LNCAP (cell line): ENCODE measurements around the gene MUC3A.

ENCODE experiments used
- TF ChIP-seq, protein P1 (sequence below): fragments of 450-650 bp; IDR thresholded peaks from 2 replicates; pipeline ENCODE4 v1.5.1; 2017; ENCODE audit warnings: mild to moderate bottlenecking

MUC3A gene

DNA sequence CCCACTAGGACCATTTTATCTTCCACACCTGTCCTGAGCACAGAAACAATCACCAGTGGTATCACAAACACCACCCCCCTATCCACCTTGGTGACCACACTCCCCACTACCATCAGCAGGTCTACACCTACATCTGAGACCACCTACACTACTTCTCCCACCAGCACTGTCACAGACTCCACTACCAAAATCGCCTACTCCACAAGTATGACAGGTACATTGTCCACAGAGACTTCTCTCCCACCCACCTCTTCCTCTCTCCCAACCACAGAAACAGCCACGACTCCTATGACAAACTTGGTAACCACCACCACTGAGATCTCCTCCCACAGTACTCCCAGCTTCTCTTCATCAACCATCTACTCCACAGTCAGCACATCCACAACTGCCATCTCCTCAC is 3.3 kb downstream of the MUC3A start:
- TF ChIP-seq, protein P1, sequence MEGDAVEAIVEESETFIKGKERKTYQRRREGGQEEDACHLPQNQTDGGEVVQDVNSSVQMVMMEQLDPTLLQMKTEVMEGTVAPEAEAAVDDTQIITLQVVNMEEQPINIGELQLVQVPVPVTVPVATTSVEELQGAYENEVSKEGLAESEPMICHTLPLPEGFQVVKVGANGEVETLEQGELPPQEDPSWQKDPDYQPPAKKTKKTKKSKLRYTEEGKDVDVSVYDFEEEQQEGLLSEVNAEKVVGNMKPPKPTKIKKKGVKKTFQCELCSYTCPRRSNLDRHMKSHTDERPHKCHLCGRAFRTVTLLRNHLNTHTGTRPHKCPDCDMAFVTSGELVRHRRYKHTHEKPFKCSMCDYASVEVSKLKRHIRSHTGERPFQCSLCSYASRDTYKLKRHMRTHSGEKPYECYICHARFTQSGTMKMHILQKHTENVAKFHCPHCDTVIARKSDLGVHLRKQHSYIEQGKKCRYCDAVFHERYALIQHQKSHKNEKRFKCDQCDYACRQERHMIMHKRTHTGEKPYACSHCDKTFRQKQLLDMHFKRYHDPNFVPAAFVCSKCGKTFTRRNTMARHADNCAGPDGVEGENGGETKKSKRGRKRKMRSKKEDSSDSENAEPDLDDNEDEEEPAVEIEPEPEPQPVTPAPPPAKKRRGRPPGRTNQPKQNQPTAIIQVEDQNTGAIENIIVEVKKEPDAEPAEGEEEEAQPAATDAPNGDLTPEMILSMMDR: no peak

DNA sequence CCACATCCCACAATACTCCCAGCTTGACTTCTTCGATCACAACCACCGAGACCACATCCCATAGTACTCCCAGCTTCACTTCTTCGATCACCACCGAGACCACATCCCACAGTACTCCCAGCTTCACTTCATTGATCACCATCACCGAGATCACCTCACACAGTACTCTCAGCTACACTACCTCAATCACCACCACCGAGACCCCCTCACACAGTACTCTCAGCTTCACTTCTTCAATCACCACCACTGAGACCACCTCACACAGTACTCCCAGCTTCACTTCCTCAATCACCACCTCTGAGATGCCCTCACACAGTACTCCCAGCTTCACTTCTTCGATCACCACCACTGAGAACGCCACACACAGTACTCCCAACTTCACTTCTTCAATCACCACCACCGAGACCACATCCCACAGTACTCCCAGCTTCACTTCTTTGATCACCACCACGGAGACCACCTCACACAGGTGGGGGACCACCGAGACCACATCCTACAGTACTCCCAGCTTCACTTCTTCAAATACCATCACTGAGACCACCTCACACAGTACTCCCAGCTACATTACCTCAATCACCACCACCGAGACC is 8.6 kb downstream of the MUC3A start:
- TF ChIP-seq, protein P1: no peak

DNA sequence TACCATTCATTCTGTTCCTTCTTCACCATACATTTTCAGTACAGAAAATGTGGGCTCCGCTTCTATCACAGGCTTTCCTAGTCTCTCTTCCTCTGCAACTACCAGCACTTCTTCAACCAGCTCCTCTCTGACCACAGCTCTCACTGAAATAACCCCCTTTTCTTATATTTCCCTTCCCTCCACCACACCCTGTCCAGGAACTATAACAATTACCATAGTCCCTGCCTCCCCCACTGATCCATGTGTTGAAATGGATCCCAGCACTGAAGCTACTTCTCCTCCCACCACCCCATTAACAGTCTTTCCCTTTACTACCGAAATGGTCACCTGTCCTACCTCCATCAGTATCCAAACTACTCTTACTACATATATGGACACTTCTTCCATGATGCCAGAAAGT is 10.6 kb downstream of the MUC3A start:
- TF ChIP-seq, protein P1: no peak

DNA sequence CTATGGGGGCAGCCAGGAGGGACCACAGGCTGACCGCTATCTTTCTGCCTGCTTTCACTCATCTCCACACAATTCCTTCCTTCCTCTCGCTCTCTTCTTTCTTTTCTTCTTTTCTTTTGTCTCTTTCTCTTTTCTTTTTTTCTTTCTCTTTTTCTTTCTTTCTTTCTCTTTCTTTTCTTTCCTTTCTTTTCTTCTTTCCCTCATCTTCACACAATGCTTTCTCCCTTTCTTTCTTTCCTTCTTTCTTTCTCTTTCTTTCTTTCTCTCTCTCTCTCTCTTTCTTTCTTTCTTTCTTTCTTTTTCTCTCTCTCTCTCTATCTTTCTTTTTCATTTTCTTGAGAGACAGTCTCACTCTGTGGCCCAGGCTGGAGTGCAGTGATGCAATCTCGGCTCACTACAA is 13.2 kb downstream of the MUC3A start:
- TF ChIP-seq, protein P1: no peak

DNA sequence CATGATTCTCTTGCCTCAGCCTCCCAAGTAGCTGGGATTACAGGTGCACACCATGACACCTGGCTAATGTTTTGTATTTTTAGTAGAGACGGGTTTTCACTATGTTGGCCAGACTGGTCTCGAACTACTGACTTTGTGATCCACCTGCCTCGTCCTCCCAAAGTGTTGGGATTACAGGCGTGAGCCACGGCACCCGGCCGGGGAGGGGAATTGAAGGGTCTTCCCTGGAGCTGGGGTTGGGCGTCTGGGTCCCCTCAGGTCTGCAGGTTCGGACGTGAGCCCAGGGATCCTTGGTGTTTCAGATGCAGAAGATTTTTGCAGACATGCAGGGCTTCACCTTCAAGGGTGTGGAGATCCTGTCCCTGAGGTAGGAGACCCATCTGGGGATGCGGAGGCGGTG is 14.1 kb downstream of the MUC3A start:
- TF ChIP-seq, protein P1: no peak

DNA sequence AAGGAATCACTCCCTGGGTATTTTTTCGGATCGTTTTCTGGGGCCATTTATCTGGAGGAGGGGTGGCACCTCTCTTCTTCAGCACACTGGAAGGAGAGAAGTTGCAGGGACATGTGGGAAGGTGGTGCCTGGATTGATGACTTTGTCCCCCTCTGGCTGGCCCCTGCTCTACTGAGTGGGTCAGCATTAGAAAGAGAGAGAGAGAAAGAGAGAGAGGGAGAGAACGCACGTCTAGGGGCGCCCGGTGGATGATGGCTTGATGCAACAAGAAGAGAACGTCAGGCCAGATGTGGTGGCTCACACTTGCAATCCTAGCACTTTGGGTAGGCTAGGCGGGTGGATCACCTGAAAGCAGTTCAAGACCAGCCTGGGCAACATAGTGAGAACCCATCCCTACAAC is 14.5 kb downstream of the MUC3A start:
- TF ChIP-seq, protein P1: no peak

DNA sequence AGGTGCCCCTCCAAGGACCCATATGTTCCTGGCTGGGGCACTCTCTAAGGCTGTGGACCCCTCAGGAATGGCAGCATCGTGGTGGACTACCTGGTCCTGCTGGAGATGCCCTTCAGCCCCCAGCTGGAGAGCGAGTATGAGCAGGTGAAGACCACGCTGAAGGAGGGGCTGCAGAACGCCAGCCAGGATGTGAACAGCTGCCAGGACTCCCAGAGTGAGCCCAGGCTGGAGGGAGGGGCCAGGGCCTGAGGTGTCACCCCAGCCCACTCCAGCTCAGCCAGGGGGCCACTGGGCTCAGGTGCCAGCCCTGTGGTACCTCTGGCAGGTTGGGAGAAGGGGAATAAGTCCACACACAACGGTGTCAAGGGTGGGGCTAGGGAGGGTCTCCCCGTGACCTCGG is 15.3 kb downstream of the MUC3A start:
- TF ChIP-seq, protein P1: no peak

DNA sequence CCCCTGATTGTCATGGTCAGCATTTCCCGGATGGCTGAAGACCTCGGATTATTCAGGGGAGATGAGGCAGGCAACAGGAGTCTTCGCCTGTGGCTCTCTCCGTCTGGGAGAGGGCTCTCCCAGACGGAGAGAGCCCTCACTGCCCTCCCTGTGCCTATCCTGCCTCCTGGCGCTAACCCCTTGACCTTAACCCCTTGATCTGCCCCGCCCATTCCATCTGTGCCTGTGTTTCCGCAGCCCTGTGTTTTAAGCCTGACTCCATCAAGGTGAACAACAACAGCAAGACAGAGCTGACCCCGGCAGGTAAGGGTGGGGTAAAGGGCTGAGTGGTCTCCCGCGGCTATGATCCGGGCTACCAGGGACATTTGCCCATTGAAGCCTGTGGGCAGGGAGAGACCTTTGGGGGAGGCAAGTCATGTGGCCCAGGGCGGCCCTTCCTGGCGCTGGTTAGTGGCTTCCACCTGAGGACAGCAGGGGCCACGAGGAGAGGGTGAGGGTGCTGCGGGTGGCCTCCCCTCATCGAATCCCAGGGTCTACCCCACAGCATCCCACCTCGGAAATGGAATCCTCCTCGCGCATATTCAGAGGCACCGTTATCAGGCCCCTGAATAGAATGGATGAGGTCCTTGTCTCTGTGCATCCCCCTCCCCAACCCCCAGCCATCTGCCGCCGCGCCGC is 15.8 kb downstream of the MUC3A start:
- TF ChIP-seq, protein P1: no peak
